Breast epithelium (tissue), 3 donors: ENCODE measurements around the gene NEURL1B.
"Not testable (repeated sequence)": the region's sequence is repeated elsewhere in the genome, so short reads cannot be mapped to it uniquely, and the experiment has no call there.

Experiments used
- POLR2A ChIP-seq: fragments of 450-650 bp; IDR thresholded peaks from one replicate; pipeline ENCODE4 v1.6.1; 2016; ENCODE audit warnings: antibody characterized with exemption, mild to moderate bottlenecking, moderate library complexity
- POLR2AphosphoS5 ChIP-seq, 3 donors: sonication (generic); formaldehyde crosslinking; IDR thresholded peaks; one replicate each; pipeline ENCODE4 v1.6.1; 2017; ENCODE audit warnings: antibody characterized with exemption in 3 of 3
- TF ChIP-seq, protein P1 (sequence below), 3 donors: fragments of 450-650 bp; IDR thresholded peaks; one replicate each; pipeline ENCODE4 v1.5.1; 2016 to 2017; ENCODE audit warnings: antibody characterized with exemption in 3 of 3, mild to moderate bottlenecking in 3 of 3, moderate library complexity in 3 of 3

DNA sequence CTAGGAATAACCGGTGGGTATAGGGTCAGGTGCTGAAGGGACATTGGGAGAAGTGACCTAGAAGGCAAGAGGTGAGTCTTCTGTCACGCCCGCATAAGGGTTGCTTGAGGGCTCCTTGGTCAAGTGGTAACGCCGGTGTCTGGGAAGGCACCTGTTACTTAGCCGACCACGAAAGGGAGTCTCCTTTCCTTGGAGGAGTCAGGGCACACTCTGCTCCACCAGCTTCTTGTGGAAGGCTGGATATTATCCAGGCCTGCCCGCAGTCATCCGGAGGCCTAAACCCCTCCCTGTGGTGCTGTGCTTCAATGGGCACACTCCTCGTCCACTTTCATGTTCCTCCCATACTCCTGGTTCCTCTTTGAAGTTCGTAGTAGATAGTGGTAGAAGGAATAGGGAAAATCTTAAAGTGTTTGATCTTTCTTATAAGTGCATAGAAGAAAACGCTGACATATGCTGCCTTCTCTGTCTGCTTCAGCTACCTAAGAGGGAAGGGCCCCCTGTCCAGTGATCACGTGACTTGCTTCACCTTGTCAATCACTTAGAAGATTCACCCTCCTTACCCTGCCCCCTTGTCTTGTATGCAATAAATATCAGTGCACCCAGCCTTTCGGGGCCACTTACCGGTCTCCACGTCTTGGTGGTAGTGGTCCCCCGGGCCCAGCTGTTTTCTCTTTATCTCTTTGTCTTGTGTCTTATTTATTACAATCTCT lies 16.6 kb downstream of the NEURL1B start:
- TF ChIP-seq, protein P1, sequence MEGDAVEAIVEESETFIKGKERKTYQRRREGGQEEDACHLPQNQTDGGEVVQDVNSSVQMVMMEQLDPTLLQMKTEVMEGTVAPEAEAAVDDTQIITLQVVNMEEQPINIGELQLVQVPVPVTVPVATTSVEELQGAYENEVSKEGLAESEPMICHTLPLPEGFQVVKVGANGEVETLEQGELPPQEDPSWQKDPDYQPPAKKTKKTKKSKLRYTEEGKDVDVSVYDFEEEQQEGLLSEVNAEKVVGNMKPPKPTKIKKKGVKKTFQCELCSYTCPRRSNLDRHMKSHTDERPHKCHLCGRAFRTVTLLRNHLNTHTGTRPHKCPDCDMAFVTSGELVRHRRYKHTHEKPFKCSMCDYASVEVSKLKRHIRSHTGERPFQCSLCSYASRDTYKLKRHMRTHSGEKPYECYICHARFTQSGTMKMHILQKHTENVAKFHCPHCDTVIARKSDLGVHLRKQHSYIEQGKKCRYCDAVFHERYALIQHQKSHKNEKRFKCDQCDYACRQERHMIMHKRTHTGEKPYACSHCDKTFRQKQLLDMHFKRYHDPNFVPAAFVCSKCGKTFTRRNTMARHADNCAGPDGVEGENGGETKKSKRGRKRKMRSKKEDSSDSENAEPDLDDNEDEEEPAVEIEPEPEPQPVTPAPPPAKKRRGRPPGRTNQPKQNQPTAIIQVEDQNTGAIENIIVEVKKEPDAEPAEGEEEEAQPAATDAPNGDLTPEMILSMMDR (IDR thresholded peaks at IDR 0.05) = not testable (repeated sequence)
- TF ChIP-seq POLR2A; POLR2AphosphoS5 (IDR thresholded peaks at IDR 0.05): not testable (repeated sequence)
